Measurements from ENCODE around the gene NPFFR2. TPM values are rescaled to one million over a fixed set of nuclear protein-coding genes. Genes with fewer than 3 reads are reported as not detected.
"Not testable (repeated sequence)": the region's sequence is repeated elsewhere in the genome, so short reads cannot be mapped to it uniquely, and the experiment has no call there.

Gene NPFFR2
- total RNA-seq: 0.07 TPM in 1 of 2 replicates, not detected in the other

GRCh38 chr4:72031868-72032608 lies at the start of gene NPFFR2:
Gene NPFFR2, plus strand, starts transcription at chr4:72032000. Its CDS starts 96,592 bp downstream, at chr4:72128592.
- peak; percentile 11 for DNase-seq (ENCODE audit: low read depth, low spot score)

- no peak for DNase-seq (ENCODE audit: low read depth, low spot score)
Observed at GRCh38 chr4:71992571-71993312, 39.1 kb upstream of the NPFFR2 start.

GRCh38 chr4:71994559-71994958 lies 37.2 kb upstream of the NPFFR2 start:
- DNase-seq (ENCODE audit: low read depth, low spot score): no peak

GRCh38 chr4:71995297-71995696 lies 36.5 kb upstream of the NPFFR2 start:
- DNase-seq (ENCODE audit: low read depth, low spot score): no peak

DNA sequence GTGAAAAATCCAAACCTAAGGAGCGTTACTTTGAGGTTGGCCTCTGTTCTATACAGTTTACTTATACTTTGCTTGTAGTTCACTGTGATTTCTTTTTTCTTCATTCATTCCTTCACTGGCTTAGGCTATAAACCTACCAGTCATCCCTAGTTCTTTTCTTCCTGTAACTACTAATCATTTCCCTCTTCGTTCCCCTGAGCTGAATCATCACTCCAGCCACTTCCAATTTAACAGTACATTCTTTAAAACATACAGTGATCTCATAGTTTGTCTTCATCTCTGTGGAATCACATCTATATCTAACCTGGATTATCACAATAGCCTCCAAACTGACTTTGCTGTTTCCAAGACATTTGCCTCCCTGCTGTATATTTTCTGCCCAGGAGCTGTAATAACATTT lies 25.2 kb upstream of the NPFFR2 start:
- peak; percentile 50 for DNase-seq (ENCODE audit: low read depth, low spot score)

DNA sequence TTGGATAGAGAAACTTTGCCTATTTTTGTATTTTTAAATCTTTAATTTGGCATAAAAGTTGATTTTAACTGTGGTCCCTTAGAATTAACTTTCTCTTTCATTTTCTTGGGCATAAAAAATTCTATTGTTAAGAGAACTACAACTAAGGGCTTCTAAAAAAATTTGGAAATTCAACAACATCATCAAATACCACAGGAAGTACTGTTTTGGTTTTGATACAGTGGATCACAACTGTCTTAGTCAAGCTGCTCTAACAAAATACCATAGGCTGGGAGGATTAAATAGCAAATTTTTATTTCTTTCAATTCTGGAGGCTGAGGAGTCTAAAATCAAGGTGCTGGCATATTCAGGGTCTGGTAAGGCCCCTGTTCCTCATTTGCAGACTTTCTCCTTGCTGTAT lies 19.9 kb upstream of the NPFFR2 start:
- DNase-seq (ENCODE audit: low read depth, low spot score): no peak

DNA sequence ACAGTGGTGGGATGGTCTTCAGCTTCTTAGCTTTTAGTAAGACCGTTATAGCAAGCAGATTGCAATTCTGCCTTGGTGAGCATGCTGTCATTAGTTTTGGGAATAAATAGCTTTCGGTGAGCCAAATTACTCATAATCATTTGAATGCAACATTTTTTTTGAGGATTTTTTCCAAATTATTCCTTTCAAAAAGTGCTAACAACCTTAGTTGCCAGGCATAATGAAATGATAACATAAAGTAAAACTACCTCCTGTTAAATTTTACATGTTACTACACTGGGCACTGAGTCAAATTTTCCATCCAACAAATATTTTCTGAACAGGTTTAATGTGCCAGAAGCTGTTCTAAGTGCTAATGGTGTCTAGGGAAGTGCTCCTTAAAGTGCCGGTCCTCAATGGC lies 15.8 kb upstream of the NPFFR2 start:
- no peak for DNase-seq (ENCODE audit: low read depth, low spot score)

GRCh38 chr4:72019688-72020087 lies 12.1 kb upstream of the NPFFR2 start:
- no peak for DNase-seq (ENCODE audit: low read depth, low spot score)

DNA sequence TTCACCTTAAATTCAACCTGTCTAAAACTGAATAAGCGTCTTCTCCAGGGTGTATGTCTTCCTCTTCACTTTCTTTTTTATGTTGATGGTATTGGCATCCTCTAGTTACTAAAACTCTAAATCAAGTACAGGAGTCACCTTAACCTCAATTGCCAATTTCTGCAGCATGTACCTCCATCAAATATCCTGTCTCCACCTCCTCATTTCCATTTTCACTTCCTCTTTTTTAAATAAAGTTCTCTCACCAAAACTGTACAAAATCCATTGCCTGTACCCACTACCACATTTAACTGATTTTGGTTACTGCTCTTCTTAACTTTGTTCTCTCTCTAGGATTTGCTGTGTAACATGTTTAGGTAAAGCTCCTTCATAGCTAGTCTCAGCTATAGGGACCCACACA lies 9.2 kb upstream of the NPFFR2 start:
- DNase-seq (ENCODE audit: low read depth, low spot score): no peak

- no peak for DNase-seq (ENCODE audit: low read depth, low spot score)
Observed at GRCh38 chr4:72055566-72055965, 23.8 kb downstream of the NPFFR2 start.

DNA sequence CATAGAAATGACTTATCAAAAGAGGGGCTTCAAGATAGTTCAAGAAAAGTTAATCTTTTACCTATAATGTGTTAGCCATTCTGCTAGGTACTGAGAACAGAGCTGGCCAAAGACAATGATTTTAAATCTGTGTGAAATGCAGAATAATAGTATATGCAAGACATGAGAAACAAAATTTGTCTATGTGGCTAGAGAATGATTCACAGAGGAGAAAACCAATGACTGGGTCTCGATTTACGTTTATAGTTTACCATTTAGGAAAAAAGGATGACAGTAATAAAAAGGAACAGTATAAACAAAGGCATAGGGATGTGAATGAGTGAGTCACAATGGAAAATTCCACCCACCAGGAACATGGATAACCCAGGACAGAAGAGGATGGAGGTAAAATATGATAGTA lies 31.9 kb downstream of the NPFFR2 start:
- no peak for DNase-seq (ENCODE audit: low read depth, low spot score)

- no peak for DNase-seq (ENCODE audit: low read depth, low spot score)
Observed at GRCh38 chr4:72067051-72067450, 35.3 kb downstream of the NPFFR2 start.

- DNase-seq (ENCODE audit: low read depth, low spot score): no peak
Observed at GRCh38 chr4:72073816-72074215, 42.0 kb downstream of the NPFFR2 start.

DNA sequence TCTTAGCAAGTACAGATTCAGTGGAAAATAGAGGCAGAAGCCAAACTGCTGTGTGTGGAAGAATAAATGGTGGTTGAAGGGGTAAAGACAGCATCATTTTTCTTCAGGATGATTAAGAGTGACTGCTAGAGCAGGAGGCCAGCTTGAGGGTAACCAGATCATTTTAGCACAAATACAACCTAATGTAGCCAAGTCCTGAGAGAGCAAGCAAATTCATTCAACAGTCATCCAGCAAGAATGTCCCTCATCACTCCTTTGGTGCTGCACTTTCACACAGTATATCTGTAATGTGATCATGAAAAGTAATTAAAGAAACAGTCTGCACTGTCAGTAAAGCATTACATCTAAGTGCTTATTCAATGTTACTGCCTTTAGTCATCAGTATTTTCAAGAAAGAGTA lies 44.8 kb downstream of the NPFFR2 start:
- DNase-seq (ENCODE audit: low read depth, low spot score): no peak

DNA sequence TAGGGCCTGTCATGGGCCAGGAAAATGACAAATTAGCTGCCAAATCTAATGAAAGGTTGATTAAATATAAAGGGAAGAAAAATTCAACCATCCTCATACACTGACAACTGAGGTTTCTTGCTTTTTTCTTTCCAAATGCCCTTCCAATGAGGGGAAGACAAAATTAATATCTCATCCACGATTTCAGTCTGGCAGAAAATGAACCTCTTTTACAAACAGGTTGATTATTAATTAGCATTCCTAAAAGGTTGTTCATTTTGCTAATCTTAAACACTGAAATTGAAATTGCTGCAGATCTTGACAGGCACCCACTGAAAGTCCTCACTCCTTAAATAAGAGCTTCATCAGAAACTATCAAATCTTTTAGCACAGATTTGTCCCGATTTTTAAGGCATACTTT lies 45.5 kb downstream of the NPFFR2 start:
- DNase-seq (ENCODE audit: low read depth, low spot score): no peak

DNA sequence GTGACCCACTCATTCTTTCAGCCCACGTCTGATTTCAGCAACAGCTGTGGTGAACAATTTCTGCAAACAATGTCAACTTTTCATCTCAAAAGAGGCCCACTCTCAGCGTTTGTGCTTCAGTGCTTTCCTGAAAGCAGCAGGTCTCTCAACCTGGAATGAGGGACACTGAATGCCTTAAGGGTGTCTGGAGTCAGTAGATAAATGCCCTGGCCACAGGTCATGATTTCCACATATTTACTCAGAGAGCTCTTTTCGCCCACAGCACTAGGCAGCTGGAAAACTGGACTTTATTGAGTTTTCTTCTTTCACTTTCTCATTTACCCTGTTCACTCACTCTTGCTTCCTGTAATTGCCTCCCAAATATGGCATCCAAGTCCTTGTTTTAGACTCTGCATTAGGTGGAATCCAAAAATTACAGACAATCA lies 52.8 kb downstream of the NPFFR2 start:
- no peak for DNase-seq (ENCODE audit: low read depth, low spot score)

DNA sequence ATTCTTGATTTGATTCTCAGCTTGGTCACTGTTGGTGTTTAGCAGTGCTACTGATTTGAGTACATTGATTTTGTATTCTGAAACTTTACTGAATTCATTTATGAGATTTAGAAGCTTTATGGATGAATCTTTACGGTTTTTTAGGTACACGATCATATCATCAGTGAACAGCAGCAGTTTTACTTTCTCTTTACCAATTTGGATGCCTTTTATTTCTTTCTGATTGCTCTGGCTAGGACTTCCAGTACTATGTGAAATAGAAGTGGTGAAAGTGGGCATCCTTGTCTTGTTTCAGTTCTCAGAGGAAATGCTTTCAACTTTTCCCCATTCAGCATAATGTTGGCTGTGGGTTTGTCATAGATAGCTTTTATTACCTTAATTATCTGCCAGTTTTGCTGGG lies 58.8 kb downstream of the NPFFR2 start:
- DNase-seq (ENCODE audit: low read depth, low spot score): not testable (repeated sequence)

DNA sequence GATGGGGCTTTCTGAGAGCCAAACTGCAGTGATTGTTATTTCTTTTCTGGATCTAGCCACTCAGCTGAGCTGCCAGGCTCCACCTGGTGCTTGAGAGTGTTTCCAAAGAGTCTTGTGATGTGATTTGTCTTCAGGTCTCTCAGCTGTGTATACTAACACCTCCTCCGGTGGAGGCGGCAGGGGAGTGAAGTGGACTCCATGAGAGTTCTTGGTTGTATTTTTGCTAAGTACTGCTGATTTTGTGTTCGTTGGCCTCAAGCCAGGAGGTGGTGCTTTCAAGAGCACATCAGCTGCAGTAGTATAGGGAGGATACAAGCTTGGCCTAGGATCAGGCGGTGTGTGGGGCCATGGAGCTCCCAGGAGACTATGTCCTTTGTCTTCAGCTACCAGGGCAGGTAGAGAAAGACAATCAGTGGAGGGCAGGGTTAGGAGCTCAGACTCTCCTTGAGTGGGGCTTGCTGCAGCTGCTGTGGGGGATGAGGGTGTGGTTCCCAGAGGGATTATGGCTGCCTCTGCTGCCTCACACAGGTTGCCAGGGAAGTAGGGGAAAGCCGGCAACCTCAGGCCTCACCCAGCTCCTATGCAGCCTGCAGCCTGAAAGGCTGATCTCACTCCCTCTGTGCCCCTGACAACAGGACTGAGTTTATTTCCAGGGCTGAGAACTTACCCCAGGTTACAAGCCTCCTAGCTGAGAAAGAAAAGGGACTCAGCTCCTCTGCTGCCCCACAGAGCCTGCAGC lies 62.4 kb downstream of the NPFFR2 start:
- no peak for DNase-seq (ENCODE audit: low read depth, low spot score)

DNA sequence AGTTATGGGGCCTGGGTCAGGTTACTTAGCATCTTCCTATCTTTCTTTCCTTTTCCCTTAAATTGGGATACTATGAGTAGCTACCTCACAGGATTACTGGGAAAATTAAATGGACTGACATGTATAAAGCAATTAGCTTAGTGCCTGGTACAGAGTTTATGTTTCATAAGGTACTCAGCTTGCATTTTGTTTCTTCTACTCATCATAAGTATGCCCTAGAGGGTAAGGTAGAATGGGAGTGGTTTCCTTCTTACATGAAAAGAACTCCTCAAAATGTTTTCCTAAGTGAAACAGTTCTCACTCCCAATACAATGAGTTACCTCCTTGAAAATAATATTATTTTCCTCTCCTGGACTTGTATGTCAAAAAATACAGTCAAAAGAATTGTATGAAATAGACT lies 75.7 kb downstream of the NPFFR2 start:
- DNase-seq (ENCODE audit: low read depth, low spot score): no peak

DNA sequence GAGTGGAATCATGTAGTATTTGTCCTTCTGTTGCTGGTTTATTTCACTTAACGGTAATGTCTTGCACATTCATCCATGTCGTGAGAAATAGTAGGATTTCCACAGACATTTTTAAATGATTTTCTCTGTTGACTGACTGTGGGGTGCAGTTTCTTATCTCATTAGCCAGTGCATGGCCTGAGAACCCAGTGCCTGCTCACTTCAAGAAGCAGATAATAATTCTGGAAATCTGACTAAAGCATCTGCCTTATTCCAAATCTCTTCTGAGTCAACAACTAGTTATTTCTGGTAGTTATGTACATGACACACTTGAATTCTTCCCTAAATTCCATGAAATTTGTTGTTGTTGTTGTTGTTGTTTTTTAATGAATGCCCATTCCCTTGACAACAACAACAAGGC lies 77.6 kb downstream of the NPFFR2 start:
- no peak for DNase-seq (ENCODE audit: low read depth, low spot score)

DNA sequence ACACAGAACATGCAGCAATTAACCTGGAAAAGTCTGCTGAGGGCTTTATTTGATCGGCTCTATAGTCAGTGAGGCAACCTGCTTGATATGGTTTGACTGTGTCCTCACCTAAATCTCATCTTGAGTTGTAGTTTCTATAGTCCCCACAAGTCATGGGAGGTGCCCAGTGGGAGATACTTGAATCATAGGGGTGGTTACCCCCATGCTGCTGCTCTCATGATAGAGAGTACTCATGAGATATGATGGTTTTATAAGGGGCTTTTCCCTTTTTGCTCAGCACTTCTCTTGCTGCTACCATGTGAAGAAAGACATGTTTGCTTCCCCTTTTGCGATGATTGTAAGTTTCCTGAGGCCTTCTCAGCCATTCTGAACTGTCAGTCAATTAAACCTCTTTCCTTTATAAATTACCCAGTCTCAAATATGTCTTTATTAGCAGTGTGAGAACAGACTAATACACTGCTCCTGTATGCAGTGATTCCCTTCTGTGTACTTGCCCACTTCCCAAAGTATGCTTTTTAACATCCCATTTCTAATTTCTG lies 78.2 kb downstream of the NPFFR2 start:
- DNase-seq (ENCODE audit: low read depth, low spot score): no peak

GRCh38 chr4:72110886-72111285 lies 79.1 kb downstream of the NPFFR2 start:
- DNase-seq (ENCODE audit: low read depth, low spot score): no peak
